Body of pancreas (tissue), 4 donors: ENCODE results near the gene TMEM242.

ENCODE experiments used
- POLR2A ChIP-seq, 3 donors: fragments of 450-650 bp; IDR thresholded peaks; one replicate each; pipeline ENCODE4 v1.6.1; 2016; ENCODE audit warnings: antibody characterized with exemption in 3 of 3, mild to moderate bottlenecking in 2 of 3
- TF ChIP-seq, protein P1 (sequence below), 7 experiments: fragments of 450-650 bp in 4 of 7; fragments of 200-600 bp in 3 of 7; sonication (generic) in 3 of 7; IDR thresholded peaks; one replicate each; pipeline ENCODE4 v1.5.1; 2016 to 2019; ENCODE audit warnings: antibody characterized with exemption in 7 of 7

DNA sequence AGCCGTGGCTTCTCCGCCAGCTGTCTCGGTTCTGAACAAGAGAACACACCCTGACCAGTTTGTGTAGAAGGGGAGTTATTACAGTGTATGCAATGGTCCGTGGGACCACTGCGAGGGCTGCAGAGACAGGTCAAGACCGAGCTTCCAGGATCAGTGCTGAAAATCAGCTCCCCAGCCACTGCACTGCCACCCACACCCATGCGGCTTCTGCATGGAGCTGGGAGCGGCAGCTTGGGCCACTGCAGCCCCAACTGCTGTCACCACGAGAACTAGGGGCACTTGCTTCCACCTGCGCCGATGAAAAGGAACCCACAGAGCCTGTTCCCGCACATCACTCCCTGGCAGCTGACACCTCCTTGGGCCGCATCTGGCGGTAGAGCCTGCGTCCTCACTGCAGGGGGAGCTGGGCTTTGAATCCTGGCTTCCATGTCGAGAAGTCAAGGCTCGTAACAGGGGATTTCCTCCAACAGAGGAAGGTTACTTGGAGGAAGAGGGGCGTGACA lies 56.2 kb downstream of the TMEM242 start:
- TF ChIP-seq POLR2A (IDR thresholded peaks at IDR 0.05) = no peak
- TF ChIP-seq, protein P1, sequence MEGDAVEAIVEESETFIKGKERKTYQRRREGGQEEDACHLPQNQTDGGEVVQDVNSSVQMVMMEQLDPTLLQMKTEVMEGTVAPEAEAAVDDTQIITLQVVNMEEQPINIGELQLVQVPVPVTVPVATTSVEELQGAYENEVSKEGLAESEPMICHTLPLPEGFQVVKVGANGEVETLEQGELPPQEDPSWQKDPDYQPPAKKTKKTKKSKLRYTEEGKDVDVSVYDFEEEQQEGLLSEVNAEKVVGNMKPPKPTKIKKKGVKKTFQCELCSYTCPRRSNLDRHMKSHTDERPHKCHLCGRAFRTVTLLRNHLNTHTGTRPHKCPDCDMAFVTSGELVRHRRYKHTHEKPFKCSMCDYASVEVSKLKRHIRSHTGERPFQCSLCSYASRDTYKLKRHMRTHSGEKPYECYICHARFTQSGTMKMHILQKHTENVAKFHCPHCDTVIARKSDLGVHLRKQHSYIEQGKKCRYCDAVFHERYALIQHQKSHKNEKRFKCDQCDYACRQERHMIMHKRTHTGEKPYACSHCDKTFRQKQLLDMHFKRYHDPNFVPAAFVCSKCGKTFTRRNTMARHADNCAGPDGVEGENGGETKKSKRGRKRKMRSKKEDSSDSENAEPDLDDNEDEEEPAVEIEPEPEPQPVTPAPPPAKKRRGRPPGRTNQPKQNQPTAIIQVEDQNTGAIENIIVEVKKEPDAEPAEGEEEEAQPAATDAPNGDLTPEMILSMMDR (IDR thresholded peaks at IDR 0.05) = no peak
